ENCODE results near the gene KCTD20.
"Not testable (repeated sequence)": the region's sequence is repeated elsewhere in the genome, so short reads cannot be mapped to it uniquely, and the experiment has no call there.

Gene KCTD20

DNA sequence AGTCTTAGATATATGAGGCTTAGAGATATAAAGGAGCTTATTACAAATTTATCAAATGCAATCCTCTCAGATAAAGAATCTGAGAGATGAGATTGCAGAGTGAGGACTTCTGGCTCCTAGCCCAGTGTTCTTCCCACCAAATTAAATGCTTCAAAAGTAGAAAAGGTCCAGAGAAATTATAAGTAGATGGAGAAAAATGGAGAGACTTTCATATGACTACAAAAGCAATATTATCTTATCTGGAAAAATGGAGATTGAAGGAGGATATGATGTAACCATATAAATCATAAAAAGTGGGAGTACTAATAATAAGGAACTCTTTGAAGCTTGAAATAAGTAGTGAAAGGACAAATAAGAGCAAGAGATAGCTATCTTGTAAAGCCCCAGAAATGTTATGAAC, 2.8 kb downstream of the KCTD20 start:
- DNase-seq, result no peak

DNA sequence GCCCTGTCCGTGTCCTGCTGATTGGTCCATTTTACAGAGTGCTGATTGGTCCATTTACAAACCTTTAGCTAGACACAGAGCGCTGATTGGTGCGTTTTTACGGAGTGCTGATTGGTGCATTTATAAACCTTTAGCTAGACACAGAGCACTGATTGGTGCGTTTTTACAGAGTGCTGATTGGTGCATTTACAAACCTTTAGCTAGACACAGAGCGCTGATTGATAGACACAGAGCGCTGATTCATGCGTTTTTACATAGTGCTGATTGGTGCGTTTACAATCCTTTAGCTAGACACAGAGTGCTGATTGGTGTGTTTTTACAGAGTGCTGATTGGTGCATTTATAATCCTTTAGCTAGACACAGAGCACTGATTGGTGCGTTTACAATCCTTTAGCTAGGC, 6.4 kb downstream of the KCTD20 start:
- not testable (repeated sequence) for DNase-seq

- not testable (repeated sequence) for DNase-seq
Measured at GRCh38 chr6:36452897-36453296, 10.1 kb downstream of the KCTD20 start.

GRCh38 chr6:36455486-36456027, 12.8 kb downstream of the KCTD20 start:
- DNase-seq, result no peak

GRCh38 chr6:36459501-36459900, 16.7 kb downstream of the KCTD20 start:
- DNase-seq, result no peak

- DNase-seq, result no peak
Measured at GRCh38 chr6:36460916-36461315, 18.1 kb downstream of the KCTD20 start.

GRCh38 chr6:36461646-36462045, 18.8 kb downstream of the KCTD20 start:
- DNase-seq, result no peak

DNA sequence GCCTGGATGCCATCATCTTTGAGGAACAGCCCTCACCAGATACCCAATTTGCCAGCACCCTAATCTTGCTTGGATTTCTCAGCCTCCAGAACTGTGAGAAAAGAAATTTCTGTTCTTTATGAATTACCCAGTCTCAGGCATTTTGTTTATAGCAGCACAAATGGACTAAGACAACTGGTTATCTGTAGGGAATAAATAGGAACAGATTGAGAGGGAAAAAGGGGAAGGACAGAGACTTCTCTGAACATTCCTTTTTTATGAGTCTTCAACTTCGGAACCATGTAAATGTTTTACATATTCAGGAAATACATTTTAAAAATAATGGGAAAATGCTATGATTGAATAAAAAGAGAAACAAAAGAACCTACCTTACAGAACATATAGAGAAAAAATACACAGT, 20.9 kb downstream of the KCTD20 start:
- DNase-seq, result peak; percentile 52

GRCh38 chr6:36464233-36464632, 21.4 kb downstream of the KCTD20 start:
- DNase-seq, result no peak

GRCh38 chr6:36467625-36468024, 24.8 kb downstream of the KCTD20 start:
- DNase-seq, result no peak

- DNase-seq, result no peak
Measured at GRCh38 chr6:36469148-36469661, 26.4 kb downstream of the KCTD20 start.

- DNase-seq, result no peak
Measured at GRCh38 chr6:36469946-36470345, 27.1 kb downstream of the KCTD20 start.

GRCh38 chr6:36478051-36478526, 35.3 kb downstream of the KCTD20 start:
- no peak for DNase-seq

DNA sequence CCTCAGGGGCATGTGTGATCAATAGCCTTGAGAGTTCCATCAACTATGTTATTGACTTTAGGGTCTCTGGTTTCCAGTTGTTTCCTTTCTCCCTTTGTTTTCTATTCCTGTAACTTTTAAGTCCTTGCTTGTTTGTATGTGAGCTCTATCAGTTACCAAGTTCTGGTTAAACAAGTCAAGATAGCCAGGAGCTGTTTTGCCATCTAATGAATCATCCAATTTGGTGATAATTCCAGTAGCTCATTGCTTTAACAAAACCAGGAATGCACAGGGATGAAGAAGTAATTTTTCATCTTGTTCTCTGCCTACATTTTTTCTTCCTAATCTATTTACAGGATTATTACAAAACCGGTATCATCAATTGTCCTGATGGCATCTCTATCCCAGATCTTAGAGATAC, 36.5 kb downstream of the KCTD20 start:
- DNase-seq, result no peak

- DNase-seq, result not testable (repeated sequence)
Measured at GRCh38 chr6:36483326-36483725, 40.5 kb downstream of the KCTD20 start.

GRCh38 chr6:36484736-36485135, 41.9 kb downstream of the KCTD20 start:
- DNase-seq, result no peak

GRCh38 chr6:36487698-36488097, 44.9 kb downstream of the KCTD20 start:
- peak; percentile 40 for DNase-seq

DNA sequence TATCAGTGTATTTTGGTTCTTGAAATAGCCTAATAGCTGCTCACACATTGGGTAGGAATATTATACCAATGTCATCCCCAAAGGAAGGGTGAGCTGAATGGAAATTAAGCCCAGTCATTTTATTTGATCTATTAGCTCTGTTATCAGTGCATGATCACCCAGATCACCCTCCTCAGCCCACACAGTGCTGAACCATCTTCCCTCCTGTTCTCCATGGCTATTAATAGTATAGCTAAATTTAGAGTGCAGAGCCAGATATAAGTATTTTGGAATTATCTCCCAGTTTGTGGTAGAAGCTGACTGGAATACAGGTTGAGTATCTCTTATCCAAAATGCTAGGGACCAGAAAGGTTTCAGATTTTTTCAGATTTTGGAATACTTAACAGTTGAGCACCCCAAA, 45.4 kb downstream of the KCTD20 start:
- DNase-seq, result no peak

- DNase-seq, result no peak
Measured at GRCh38 chr6:36489426-36489825, 46.6 kb downstream of the KCTD20 start.

DNA sequence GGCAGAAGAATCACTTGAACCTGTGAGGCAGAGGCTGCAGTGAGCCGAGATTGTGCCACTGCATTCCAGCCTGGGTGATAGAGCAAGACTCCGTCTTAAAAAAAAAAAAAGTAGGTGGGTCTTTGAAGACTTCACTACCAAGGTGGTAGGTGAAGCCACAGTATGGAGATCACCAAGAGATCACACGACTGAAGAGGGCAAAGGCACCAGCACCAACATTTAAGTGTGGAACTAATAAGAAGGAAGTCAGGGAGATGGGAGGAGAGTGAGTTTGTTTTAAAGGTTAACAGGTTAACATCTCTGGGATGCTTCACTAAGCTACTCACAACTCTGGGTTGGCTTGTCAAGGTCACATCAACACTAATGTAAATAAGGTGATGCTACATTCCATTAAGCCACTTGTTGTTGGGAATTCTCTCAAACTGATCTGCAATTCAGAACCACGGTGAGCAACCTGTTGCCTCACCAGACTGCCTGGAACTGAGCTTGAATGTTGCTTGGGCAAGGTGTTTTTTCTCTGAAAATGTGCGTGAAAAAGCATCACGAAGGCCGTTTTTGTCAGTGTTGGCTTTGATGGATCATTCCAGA, 48.7 kb downstream of the KCTD20 start:
- DNase-seq, result no peak

DNA sequence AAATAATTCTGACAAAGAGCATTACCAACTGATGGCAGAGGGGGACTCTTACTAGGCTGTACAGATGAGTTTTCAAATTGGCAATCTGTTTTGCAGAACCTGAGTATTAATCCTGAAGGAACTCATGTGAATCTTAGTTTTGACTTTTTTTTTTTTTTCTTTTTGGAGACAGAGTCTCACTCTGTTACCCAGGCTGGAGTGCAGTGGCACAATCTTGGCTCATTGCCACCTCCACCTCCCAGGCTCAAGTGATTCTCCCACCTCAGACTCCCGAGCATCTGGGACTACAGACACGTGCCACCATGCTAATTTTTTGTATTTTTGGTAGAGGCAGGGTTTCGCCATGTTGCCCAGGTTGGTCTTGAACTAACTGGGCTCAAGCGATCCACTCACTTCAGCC, 49.3 kb downstream of the KCTD20 start:
- DNase-seq, result no peak

DNA sequence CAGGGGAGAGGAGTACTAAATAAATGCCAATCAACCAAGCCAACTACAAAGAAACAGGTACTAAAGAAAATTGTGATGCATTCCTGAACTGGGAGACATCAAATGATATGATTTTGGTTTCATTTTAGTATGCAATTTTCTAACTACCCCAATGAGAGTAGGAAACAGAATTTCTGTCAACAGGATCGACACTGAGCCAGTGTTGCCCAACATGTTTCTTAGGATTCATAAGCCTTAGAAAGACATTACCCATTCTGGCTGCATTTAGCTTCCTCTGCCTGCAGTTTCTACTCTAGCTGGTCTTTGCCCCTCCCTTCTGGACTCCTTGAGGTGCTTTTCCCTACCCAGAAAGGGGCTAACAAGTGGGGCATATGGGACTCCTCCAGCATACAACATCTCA, 49.8 kb downstream of the KCTD20 start:
- DNase-seq, result no peak

GRCh38 chr6:36493319-36493718, 50.5 kb downstream of the KCTD20 start:
- no peak for DNase-seq

GRCh38 chr6:36493859-36494258, 51.1 kb downstream of the KCTD20 start:
- no peak for DNase-seq

- no peak for DNase-seq
Measured at GRCh38 chr6:36495086-36495485, 52.3 kb downstream of the KCTD20 start.

Data from fibroblast of skin of right quadriceps (primary cell).